Loucy (cell line): Measurements from ENCODE around the gene RAPGEF5.

Source experiments
- H2AFZ ChIP-seq: fragments of 200-600 bp; sonication (generic); 2 replicates; pipeline ENCODE4 v1.6.0; 2016; ENCODE audit warnings: antibody characterized with exemption, mild to moderate bottlenecking, low read length, moderate library complexity
- H3F3A ChIP-seq: fragments of 200-600 bp; 2 replicates; pipeline ENCODE4 v1.6.0; 2016; ENCODE audit warnings: antibody characterized with exemption, low read depth, mild to moderate bottlenecking
- H3K27me3 ChIP-seq: fragments of 200-600 bp; sonication (generic); 2 replicates; pipeline ENCODE4 v1.6.1; 2014; ENCODE audit warnings: low read length, mild to moderate bottlenecking; ENCODE audit not compliant: insufficient read depth, poor library complexity, severe bottlenecking
- H3K36me3 ChIP-seq: fragments of 200-600 bp; sonication (generic); 2 replicates; pipeline ENCODE4 v1.6.1; 2016; ENCODE audit warnings: low read length; ENCODE audit not compliant: insufficient read depth
- H3K4me1 ChIP-seq: fragments of 200-600 bp; sonication (generic); 2 replicates; pipeline ENCODE4 v1.5.1; 2014; ENCODE audit warnings: low read length, mild to moderate bottlenecking; ENCODE audit not compliant: insufficient read depth, poor library complexity, severe bottlenecking
- H3K4me2 ChIP-seq: fragments of 200-600 bp; sonication (generic); 2 replicates; pipeline ENCODE4 v1.6.0; 2014; ENCODE audit warnings: antibody characterized with exemption, low read length, low read depth, mild to moderate bottlenecking; ENCODE audit not compliant: poor library complexity, severe bottlenecking
- H3K4me3 ChIP-seq: fragments of 200-600 bp; sonication (generic); 2 replicates; pipeline ENCODE4 v1.5.1; 2014; ENCODE audit warnings: low read length, mild to moderate bottlenecking, mixed read lengths; ENCODE audit not compliant: poor library complexity, severe bottlenecking
- H3K79me2 ChIP-seq: fragments of 200-600 bp; sonication (generic); 2 replicates; pipeline ENCODE4 v1.6.1; 2014; ENCODE audit warnings: low read length; ENCODE audit not compliant: insufficient read depth
- H3K9ac ChIP-seq: fragments of 200-600 bp; sonication (generic); 2 replicates; pipeline ENCODE4 v1.6.0; 2014; ENCODE audit warnings: mild to moderate bottlenecking, low read depth, low read length, moderate library complexity; ENCODE audit not compliant: poor library complexity, severe bottlenecking
- H3K9me2 ChIP-seq: fragments of 200-600 bp; sonication (generic); replicated peaks from 2 replicates; pipeline ENCODE4 v1.6.1; 2016; ENCODE audit warnings: low read depth, low read length, mixed read lengths
- H3K9me3 ChIP-seq: fragments of 200-600 bp; sonication (generic); 2 replicates; pipeline ENCODE4 v1.6.1; 2014; ENCODE audit warnings: mild to moderate bottlenecking, antibody characterized with exemption, low read length, low read depth; ENCODE audit not compliant: insufficient read depth
- H4K20me1 ChIP-seq: fragments of 200-600 bp; sonication (generic); 2 replicates; pipeline ENCODE4 v1.6.0; 2014; ENCODE audit warnings: antibody characterized with exemption, low read length, mild to moderate bottlenecking; ENCODE audit not compliant: insufficient read depth, poor library complexity, severe bottlenecking
- CTCF ChIP-seq: fragments of 200-600 bp; sonication (generic); conservative IDR thresholded peaks from 2 replicates; pipeline ENCODE4 v1.5.1; 2014; ENCODE audit warnings: mild to moderate bottlenecking, antibody characterized with exemption, low read length
- EZH2phosphoT487 ChIP-seq: fragments of 200-600 bp; IDR thresholded peaks from 2 replicates; pipeline ENCODE4 v1.6.1; 2018; ENCODE audit warnings: antibody characterized with exemption, mild to moderate bottlenecking, moderate library complexity, borderline replicate concordance

Gene RAPGEF5

GRCh38 chr7:22252016-22252415 lies 104.9 kb downstream of the RAPGEF5 start:
- no peaks in the 10 kb centered on the region for H3K9me3 ChIP-seq
- H3K4me2 ChIP-seq: no peak overlapping the region
- no peak overlapping the region for H3K4me3 ChIP-seq
- no peaks in the 10 kb centered on the region for H3F3A ChIP-seq
- H2AFZ ChIP-seq: no peak overlapping the region
- H3K79me2 ChIP-seq: no peaks in the 10 kb centered on the region
- no peaks in the 10 kb centered on the region for H4K20me1 ChIP-seq
- no peak overlapping the region for H3K9ac ChIP-seq
- no peaks in the 10 kb centered on the region for H3K36me3 ChIP-seq
- H3K4me1 ChIP-seq: no peaks in the 10 kb centered on the region
- TF ChIP-seq EZH2phosphoT487 (no peak), CTCF (no peak)
- H3K27me3 ChIP-seq: no peaks in the 10 kb centered on the region
- H3K9me2 ChIP-seq: no peaks in the 10 kb centered on the region

- Histone ChIP-seq H3K4me1 (no peaks in the 10 kb centered on the region), H3F3A (no peaks in the 10 kb centered on the region), H3K4me2 (no peak overlapping the region), H2AFZ (no peak overlapping the region), H4K20me1 (no peaks in the 10 kb centered on the region), H3K79me2 (no peaks in the 10 kb centered on the region), H3K4me3 (no peak overlapping the region), H3K9ac (no peak overlapping the region), H3K9me2 (no peaks in the 10 kb centered on the region), H3K27me3 (no peaks in the 10 kb centered on the region), H3K36me3 (no peaks in the 10 kb centered on the region), H3K9me3 (peaks cover 3% of the 10 kb centered on the region; the same call in 1 of the 2 replicates)
- no peak for TF ChIP-seq CTCF
- TF ChIP-seq EZH2phosphoT487: no peak
These were observed 105.7 kb downstream of the RAPGEF5 start for GRCh38 chr7:22251281-22251680.

GRCh38 chr7:22250390-22250789 lies 106.6 kb downstream of the RAPGEF5 start:
- Histone ChIP-seq H3K9me3 (peaks cover 6% of the 10 kb centered on the region; the same call in 1 of the 2 replicates), H3K4me2 (no peak overlapping the region), H3K79me2 (no peaks in the 10 kb centered on the region), H3K36me3 (no peaks in the 10 kb centered on the region), H4K20me1 (no peaks in the 10 kb centered on the region), H3K27me3 (no peaks in the 10 kb centered on the region), H3F3A (no peaks in the 10 kb centered on the region), H2AFZ (no peak overlapping the region), H3K9me2 (no peaks in the 10 kb centered on the region), H3K4me1 (no peaks in the 10 kb centered on the region), H3K4me3 (no peak overlapping the region), H3K9ac (no peak overlapping the region)
- TF ChIP-seq EZH2phosphoT487 (no peak), CTCF (no peak)
